OCI-LY1 (cell line): Measurements from ENCODE around the gene VASP.
A peak's percentile ranks its signal among the peaks of the same experiment; 100 is the strongest.

Experiments used
- H2AFZ ChIP-seq: fragments of 200-600 bp; sonication (generic), shearing (Covaris generic); 2 replicates; pipeline ENCODE4 v1.6.0; 2014; ENCODE audit warnings: antibody characterized with exemption, mild to moderate bottlenecking, low read length
- H3F3A ChIP-seq: fragments of 200-600 bp; sonication (generic), shearing (Covaris generic); 2 replicates; pipeline ENCODE4 v1.6.0; 2014; ENCODE audit warnings: mild to moderate bottlenecking, antibody characterized with exemption, low read length, moderate library complexity; ENCODE audit not compliant: insufficient read depth
- H3K27ac ChIP-seq: fragments of 200-600 bp; sonication (generic); 2 replicates; pipeline ENCODE4 v1.5.1; 2014; ENCODE audit warnings: low read length, mixed run types, mild to moderate bottlenecking, low read depth; ENCODE audit not compliant: poor library complexity, severe bottlenecking
- H3K27me3 ChIP-seq: fragments of 200-600 bp; sonication (generic); 2 replicates; pipeline ENCODE4 v1.6.0; 2014; ENCODE audit warnings: antibody characterized with exemption, mild to moderate bottlenecking, low read length, moderate library complexity; ENCODE audit not compliant: insufficient read depth
- H3K36me3 ChIP-seq: fragments of 200-600 bp; sonication (generic); 2 replicates; pipeline ENCODE4 v1.6.1; 2014; ENCODE audit warnings: mild to moderate bottlenecking, antibody characterized with exemption, low read length, moderate library complexity, mixed read lengths; ENCODE audit not compliant: insufficient read depth
- H3K4me1 ChIP-seq: fragments of 200-600 bp; sonication (generic); 2 replicates; pipeline ENCODE4 v1.5.1; 2014; ENCODE audit warnings: mild to moderate bottlenecking, low read length, moderate library complexity; ENCODE audit not compliant: insufficient read depth, severe bottlenecking
- H3K4me2 ChIP-seq: fragments of 200-600 bp; sonication (generic), shearing (Covaris generic); 2 replicates; pipeline ENCODE4 v1.6.1; 2014; ENCODE audit warnings: low read length
- H3K4me3 ChIP-seq: fragments of 200-600 bp; sonication (generic); 2 replicates; pipeline ENCODE4 v1.5.1; 2014; ENCODE audit warnings: low read length, low read depth, mild to moderate bottlenecking, mixed read lengths; ENCODE audit not compliant: poor library complexity, severe bottlenecking
- H3K79me2 ChIP-seq: fragments of 200-600 bp; shearing (Covaris generic); 2 replicates; pipeline ENCODE4 v1.6.1; 2016; ENCODE audit warnings: mixed run types, low read length, mixed read lengths; ENCODE audit not compliant: insufficient read depth
- H3K9ac ChIP-seq: fragments of 200-600 bp; sonication (generic), shearing (Covaris generic); 2 replicates; pipeline ENCODE4 v1.6.1; 2014; ENCODE audit warnings: mild to moderate bottlenecking, low read length, mixed read lengths
- H3K9me2 ChIP-seq: fragments of 200-600 bp; sonication (generic), shearing (Covaris generic); 2 replicates; pipeline ENCODE4 v1.6.1; 2014; ENCODE audit warnings: low read depth, mild to moderate bottlenecking, low read length, mixed read lengths
- H3K9me3 ChIP-seq: fragments of 200-600 bp; shearing (Covaris generic); 2 replicates; pipeline ENCODE4 v1.6.1; 2014; ENCODE audit warnings: low read length, mixed read lengths
- H4K20me1 ChIP-seq: fragments of 200-600 bp; sonication (generic), shearing (Covaris generic); 2 replicates; pipeline ENCODE4 v1.6.0; 2016; ENCODE audit warnings: mild to moderate bottlenecking, low read length; ENCODE audit not compliant: insufficient read depth
- CTCF ChIP-seq: fragments of 200-600 bp; sonication (generic), shearing (Covaris generic); IDR thresholded peaks from 2 replicates; pipeline ENCODE4 v1.5.1; 2017; ENCODE audit warnings: mild to moderate bottlenecking, antibody characterized with exemption, low read length, moderate library complexity, mixed read lengths
- EZH2 ChIP-seq: fragments of 200-600 bp; sonication (generic), shearing (Covaris generic); IDR thresholded peaks from 2 replicates; pipeline ENCODE4 v1.8.0; 2017; ENCODE audit warnings: borderline replicate concordance, mixed run types, mild to moderate bottlenecking, antibody characterized with exemption, low read length, moderate library complexity, mixed read lengths

The VASP gene

GRCh38 chr19:45498411-45499195 is 8.7 kb upstream of the VASP start, which contains the start of gene PPM1N:
Gene PPM1N (plus strand): TSS chr19:45498443. CDS start chr19:45498473, 30 bp downstream.
- Histone ChIP-seq H3K79me2 (no peaks in the 10 kb centered on the region), H3K4me1 (peaks cover 40% of the 10 kb centered on the region)

GRCh38 chr19:45499196-45500180 is 7.8 kb upstream of the VASP start:
- no peaks in the 10 kb centered on the region for H3K79me2 ChIP-seq
- H4K20me1 ChIP-seq: no peaks in the 10 kb centered on the region
- TF ChIP-seq CTCF (no peak), EZH2 (no peak)
- no peak overlapping the region for H3K9ac ChIP-seq
- no peaks in the 10 kb centered on the region for H3K9me2 ChIP-seq
- H3K27me3 ChIP-seq: 0 out of 2 replicates have a peak, but pooled peaks cover 4% of the 10 kb centered on the region
- no peak overlapping the region for H3K4me3 ChIP-seq
- no peaks in the 10 kb centered on the region for H3K36me3 ChIP-seq
- H3K4me2 ChIP-seq: no peak overlapping the region
- H3K9me3 ChIP-seq: no peaks in the 10 kb centered on the region
- H3K27ac ChIP-seq: no peak overlapping the region
- 0 out of 2 replicates have a peak, but pooled peaks cover 5% of the 10 kb centered on the region for H3F3A ChIP-seq
- no peak overlapping the region for H2AFZ ChIP-seq
- peaks cover 40% of the 10 kb centered on the region for H3K4me1 ChIP-seq

More at GRCh38 chr19:45498411-45499195, 8.7 kb upstream of the VASP start, which contains the start of gene PPM1N:
- no peaks in the 10 kb centered on the region for H3K36me3 ChIP-seq
- peak within 1 kb of the TSS; percentile 58 for H3K4me3 ChIP-seq
- peak; percentile 29; the same call in 1 of the 2 replicates for TF ChIP-seq CTCF
- TF ChIP-seq EZH2: no peak
- H3K27me3 ChIP-seq: 0 out of 2 replicates have a peak, but pooled peaks cover 4% of the 10 kb centered on the region
- H3K9me2 ChIP-seq: no peaks in the 10 kb centered on the region
- H3K9me3 ChIP-seq: no peaks in the 10 kb centered on the region
- H2AFZ ChIP-seq: no peak within 1 kb of the TSS
- H4K20me1 ChIP-seq: no peaks in the 10 kb centered on the region
- H3K9ac ChIP-seq: peak within 1 kb of the TSS; percentile 48
- peak within 1 kb of the TSS; percentile 15 for H3K27ac ChIP-seq
- peak within 1 kb of the TSS; percentile 75 for H3K4me2 ChIP-seq
- H3F3A ChIP-seq: 0 out of 2 replicates have a peak, but pooled peaks cover 5% of the 10 kb centered on the region

- H2AFZ ChIP-seq: no peak overlapping the region
- TF ChIP-seq CTCF (no peak), EZH2 (no peak)
- peaks cover 44% of the 10 kb centered on the region for H3K4me1 ChIP-seq
- no peak overlapping the region for H3K9ac ChIP-seq
- H3K36me3 ChIP-seq: no peaks in the 10 kb centered on the region
- H3K27ac ChIP-seq: no peak overlapping the region
- H3K79me2 ChIP-seq: no peaks in the 10 kb centered on the region
- H4K20me1 ChIP-seq: no peaks in the 10 kb centered on the region
- 0 out of 2 replicates have a peak, but pooled peaks cover 5% of the 10 kb centered on the region for H3F3A ChIP-seq
- H3K4me3 ChIP-seq: no peak overlapping the region
- no peaks in the 10 kb centered on the region for H3K9me2 ChIP-seq
- H3K4me2 ChIP-seq: no peak overlapping the region
- no peaks in the 10 kb centered on the region for H3K9me3 ChIP-seq
- no peaks in the 10 kb centered on the region for H3K27me3 ChIP-seq
Measured at GRCh38 chr19:45500918-45501729, 6.2 kb upstream of the VASP start.
